HepG2 (cell line): ENCODE data around the gene MVP.

Experiments
- BORCS8-MEF2B ChIP-seq: sonication (generic); formaldehyde crosslinking; IDR thresholded peaks from 2 replicates; pipeline ENCODE4 v1.8.0; 2022; ENCODE audit warnings: mild to moderate bottlenecking, missing genetic modification reagents
- CTCF ChIP-seq: sonication (generic); formaldehyde crosslinking; IDR thresholded peaks from 2 replicates; pipeline ENCODE4 v1.5.0; 2020; ENCODE audit warnings: mild to moderate bottlenecking, missing genetic modification reagents, moderate library complexity
- EHMT2 ChIP-seq: fragments of 200-600 bp; sonication (generic); IDR thresholded peaks from 2 replicates; pipeline ENCODE4 v1.7.0; 2017; ENCODE audit warnings: antibody characterized with exemption, low read depth, low read length, borderline replicate concordance
- SIN3A ChIP-seq: IDR thresholded peaks from 2 replicates; pipeline ENCODE4 v1.6.1; 2011; ENCODE audit warnings: low read depth, mild to moderate bottlenecking, control low read depth, low read length, borderline replicate concordance
- SNRNP70 ChIP-seq: fragments of 200-400 bp; formaldehyde crosslinking; IDR thresholded peaks from 2 replicates; pipeline ENCODE4 v1.6.1; 2017; ENCODE audit warnings: mild to moderate bottlenecking, low read depth, low read length, moderate library complexity
- TERF1 ChIP-seq: sonication (generic); formaldehyde crosslinking; IDR thresholded peaks from 2 replicates; pipeline ENCODE4 v1.8.0; 2022; ENCODE audit warnings: mild to moderate bottlenecking, missing genetic modification reagents, moderate library complexity
- THAP11 ChIP-seq: IDR thresholded peaks from 2 replicates; pipeline ENCODE4 v1.6.1; 2016; ENCODE audit warnings: missing biosample characterization, missing genetic modification reagents
- ZNF264 ChIP-seq: sonication (generic); formaldehyde crosslinking; IDR thresholded peaks from 2 replicates; pipeline ENCODE4 v1.4.0; 2020; ENCODE audit warnings: missing genetic modification reagents
- ZNF451 ChIP-seq: sonication (generic); formaldehyde crosslinking; IDR thresholded peaks from 2 replicates; pipeline ENCODE4 v1.5.0; 2020; ENCODE audit warnings: mild to moderate bottlenecking, missing genetic modification reagents
- ZNF766 ChIP-seq: sonication (generic); formaldehyde crosslinking; IDR thresholded peaks from 2 replicates; pipeline ENCODE4 v1.5.0; 2020; ENCODE audit warnings: missing genetic modification reagents, borderline replicate concordance
- TF ChIP-seq, protein P1 (sequence below): IDR thresholded peaks from 2 replicates; pipeline ENCODE4 v1.6.1; 2016; ENCODE audit warnings: missing compliant biosample characterization, missing genetic modification reagents, borderline replicate concordance
- TF ChIP-seq, protein P2 (sequence below): sonication (generic); formaldehyde crosslinking; IDR thresholded peaks from 2 replicates; pipeline ENCODE4 v1.5.0; 2020; ENCODE audit warnings: missing genetic modification reagents

- no peak for TF ChIP-seq BORCS8-MEF2B (CRISPR knock-in tag)
- no peak for TF ChIP-seq CTCF (CRISPR knock-in tag)
- TF ChIP-seq SNRNP70 = no peak
- peak; percentile 79; the same call in 1 of the 2 replicates for TF ChIP-seq ZNF451
- TF ChIP-seq ZNF264 = no peak
- no peak for TF ChIP-seq THAP11 (CRISPR knock-in tag)
- TF ChIP-seq, protein P1, sequence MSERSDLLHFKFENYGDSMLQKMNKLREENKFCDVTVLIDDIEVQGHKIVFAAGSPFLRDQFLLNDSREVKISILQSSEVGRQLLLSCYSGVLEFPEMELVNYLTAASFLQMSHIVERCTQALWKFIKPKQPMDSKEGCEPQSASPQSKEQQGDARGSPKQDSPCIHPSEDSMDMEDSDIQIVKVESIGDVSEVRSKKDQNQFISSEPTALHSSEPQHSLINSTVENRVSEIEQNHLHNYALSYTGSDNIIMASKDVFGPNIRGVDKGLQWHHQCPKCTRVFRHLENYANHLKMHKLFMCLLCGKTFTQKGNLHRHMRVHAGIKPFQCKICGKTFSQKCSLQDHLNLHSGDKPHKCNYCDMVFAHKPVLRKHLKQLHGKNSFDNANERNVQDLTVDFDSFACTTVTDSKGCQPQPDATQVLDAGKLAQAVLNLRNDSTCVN (CRISPR knock-in tag) = peak; percentile 22; the same call in 1 of the 2 replicates
- TF ChIP-seq EHMT2 = no peak
- TF ChIP-seq ZNF766 (CRISPR knock-in tag) = no peak
- TF ChIP-seq TERF1 (CRISPR knock-in tag) = no peak
- TF ChIP-seq SIN3A = no peak
- TF ChIP-seq, protein P2, sequence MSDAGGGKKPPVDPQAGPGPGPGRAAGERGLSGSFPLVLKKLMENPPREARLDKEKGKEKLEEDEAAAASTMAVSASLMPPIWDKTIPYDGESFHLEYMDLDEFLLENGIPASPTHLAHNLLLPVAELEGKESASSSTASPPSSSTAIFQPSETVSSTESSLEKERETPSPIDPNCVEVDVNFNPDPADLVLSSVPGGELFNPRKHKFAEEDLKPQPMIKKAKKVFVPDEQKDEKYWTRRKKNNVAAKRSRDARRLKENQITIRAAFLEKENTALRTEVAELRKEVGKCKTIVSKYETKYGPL (CRISPR knock-in tag) = no peak
Measured at GRCh38 chr16:29816694-29817441, 3.4 kb upstream of the MVP start.
